Measurements from ENCODE around the gene CHST9.

DNA sequence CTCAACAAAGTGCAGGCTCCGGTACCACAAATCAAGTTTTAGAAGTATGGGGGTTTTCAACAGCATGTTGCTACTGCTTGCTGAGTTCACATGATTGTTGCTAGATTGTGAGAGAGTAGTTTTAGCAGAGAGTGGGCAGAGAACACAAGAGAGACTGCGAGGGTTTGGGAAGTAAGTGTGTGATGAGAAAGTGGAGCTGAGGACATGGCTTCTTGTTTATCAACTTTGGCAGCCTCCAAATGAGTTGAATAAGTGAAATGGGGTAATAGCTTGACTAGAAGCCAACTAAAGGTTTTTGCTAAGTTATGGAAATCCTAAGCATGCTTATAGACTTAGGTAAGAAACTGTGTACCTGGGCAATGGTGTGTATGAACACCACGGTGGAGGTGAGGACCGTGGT lies 135.1 kb downstream of the CHST9 start:
- no peak for TF ChIP-seq TAF1 (IDR thresholded peaks at IDR 0.05; ENCODE audit: low read depth)
- TF ChIP-seq SMC3 (conservative IDR thresholded peaks at IDR 0.05; ENCODE audit: poor library complexity) = no peak
- TF ChIP-seq, protein P1, sequence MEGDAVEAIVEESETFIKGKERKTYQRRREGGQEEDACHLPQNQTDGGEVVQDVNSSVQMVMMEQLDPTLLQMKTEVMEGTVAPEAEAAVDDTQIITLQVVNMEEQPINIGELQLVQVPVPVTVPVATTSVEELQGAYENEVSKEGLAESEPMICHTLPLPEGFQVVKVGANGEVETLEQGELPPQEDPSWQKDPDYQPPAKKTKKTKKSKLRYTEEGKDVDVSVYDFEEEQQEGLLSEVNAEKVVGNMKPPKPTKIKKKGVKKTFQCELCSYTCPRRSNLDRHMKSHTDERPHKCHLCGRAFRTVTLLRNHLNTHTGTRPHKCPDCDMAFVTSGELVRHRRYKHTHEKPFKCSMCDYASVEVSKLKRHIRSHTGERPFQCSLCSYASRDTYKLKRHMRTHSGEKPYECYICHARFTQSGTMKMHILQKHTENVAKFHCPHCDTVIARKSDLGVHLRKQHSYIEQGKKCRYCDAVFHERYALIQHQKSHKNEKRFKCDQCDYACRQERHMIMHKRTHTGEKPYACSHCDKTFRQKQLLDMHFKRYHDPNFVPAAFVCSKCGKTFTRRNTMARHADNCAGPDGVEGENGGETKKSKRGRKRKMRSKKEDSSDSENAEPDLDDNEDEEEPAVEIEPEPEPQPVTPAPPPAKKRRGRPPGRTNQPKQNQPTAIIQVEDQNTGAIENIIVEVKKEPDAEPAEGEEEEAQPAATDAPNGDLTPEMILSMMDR (IDR thresholded peaks at IDR 0.05; ENCODE audit: poor library complexity, severe bottlenecking) = no peak
- TF ChIP-seq EP300 (conservative IDR thresholded peaks at IDR 0.05; ENCODE audit: poor library complexity, severe bottlenecking) = no peak
- TF ChIP-seq, protein P2, sequence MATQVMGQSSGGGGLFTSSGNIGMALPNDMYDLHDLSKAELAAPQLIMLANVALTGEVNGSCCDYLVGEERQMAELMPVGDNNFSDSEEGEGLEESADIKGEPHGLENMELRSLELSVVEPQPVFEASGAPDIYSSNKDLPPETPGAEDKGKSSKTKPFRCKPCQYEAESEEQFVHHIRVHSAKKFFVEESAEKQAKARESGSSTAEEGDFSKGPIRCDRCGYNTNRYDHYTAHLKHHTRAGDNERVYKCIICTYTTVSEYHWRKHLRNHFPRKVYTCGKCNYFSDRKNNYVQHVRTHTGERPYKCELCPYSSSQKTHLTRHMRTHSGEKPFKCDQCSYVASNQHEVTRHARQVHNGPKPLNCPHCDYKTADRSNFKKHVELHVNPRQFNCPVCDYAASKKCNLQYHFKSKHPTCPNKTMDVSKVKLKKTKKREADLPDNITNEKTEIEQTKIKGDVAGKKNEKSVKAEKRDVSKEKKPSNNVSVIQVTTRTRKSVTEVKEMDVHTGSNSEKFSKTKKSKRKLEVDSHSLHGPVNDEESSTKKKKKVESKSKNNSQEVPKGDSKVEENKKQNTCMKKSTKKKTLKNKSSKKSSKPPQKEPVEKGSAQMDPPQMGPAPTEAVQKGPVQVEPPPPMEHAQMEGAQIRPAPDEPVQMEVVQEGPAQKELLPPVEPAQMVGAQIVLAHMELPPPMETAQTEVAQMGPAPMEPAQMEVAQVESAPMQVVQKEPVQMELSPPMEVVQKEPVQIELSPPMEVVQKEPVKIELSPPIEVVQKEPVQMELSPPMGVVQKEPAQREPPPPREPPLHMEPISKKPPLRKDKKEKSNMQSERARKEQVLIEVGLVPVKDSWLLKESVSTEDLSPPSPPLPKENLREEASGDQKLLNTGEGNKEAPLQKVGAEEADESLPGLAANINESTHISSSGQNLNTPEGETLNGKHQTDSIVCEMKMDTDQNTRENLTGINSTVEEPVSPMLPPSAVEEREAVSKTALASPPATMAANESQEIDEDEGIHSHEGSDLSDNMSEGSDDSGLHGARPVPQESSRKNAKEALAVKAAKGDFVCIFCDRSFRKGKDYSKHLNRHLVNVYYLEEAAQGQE (IDR thresholded peaks at IDR 0.05; ENCODE audit: borderline replicate concordance) = no peak
- TF ChIP-seq EZH2 (IDR thresholded peaks at IDR 0.05; ENCODE audit: borderline replicate concordance, insufficient read depth, low read length, poor library complexity, severe bottlenecking) = no peak

Data from neural cell (in vitro differentiated cells).